Activated T-cell treated with anti-CD3 and anti-CD28 coated beads, Interleukin-2, amount 50 U/mL, for 72 hours (primary cell): ENCODE data around the gene REL. TPM values are rescaled to one million over a fixed set of nuclear protein-coding genes. Genes with fewer than 3 reads are reported as not detected.
A peak's percentile ranks its signal among the peaks of the same experiment; 100 is the strongest.

Experiments
- ATAC-seq, 2 donors: fragments of 150-1000 bp; cut with Tn5 transposase; replicated peaks in 1 of 2; 2 replicates each; pipeline ENCODE4 v1.10.0; 2021; ENCODE audit warnings: moderate library complexity in 2 of 2, mild to moderate bottlenecking in 1 of 2
- DNase-seq, 2 donors: peaks; one replicate each; pipeline ENCODE4 v3.0.0; 2021 to 2022; ENCODE audit warnings: mixed read lengths in 1 of 2
- H3K27ac Mint-ChIP-seq: one replicate; pipeline ENCODE4 v1.8.0; 2022; ENCODE audit warnings: mild to moderate bottlenecking, moderate library complexity, mixed read lengths
- H3K27me3 Mint-ChIP-seq: one replicate; pipeline ENCODE4 v1.8.0; 2022; ENCODE audit warnings: low read depth, mixed read lengths
- H3K36me3 Mint-ChIP-seq, 2 donors: one replicate each; pipeline ENCODE4 v1.8.0; 2022; ENCODE audit warnings: mixed read lengths in 2 of 2, mild to moderate bottlenecking in 1 of 2; ENCODE audit not compliant: insufficient read depth in 2 of 2
- H3K4me1 Mint-ChIP-seq: one replicate; pipeline ENCODE4 v1.8.0; 2022; ENCODE audit warnings: low read depth, mixed read lengths
- H3K4me3 Mint-ChIP-seq, 2 donors: one replicate each; pipeline ENCODE4 v1.8.0; 2022; ENCODE audit warnings: mild to moderate bottlenecking in 2 of 2, mixed read lengths in 2 of 2, moderate library complexity in 2 of 2
- H3K9me3 Mint-ChIP-seq, 2 donors: one replicate each; pipeline ENCODE4 v1.8.0; 2022; ENCODE audit warnings: mixed read lengths in 2 of 2
- total RNA-seq, 2 donors: library from RNA; stranded (reverse); gene quantifications; one replicate each; pipeline ENCODE4 v1.2.3, GENCODE V29; 2022

Gene REL
- total RNA-seq, 2 donors from 2014 or later = 72.6 to 81.0 TPM

- Mint-ChIP-seq H3K36me3 (peaks cover 2% of the 10 kb centered on the region in 2 donors), H3K27me3 (no peaks in the 10 kb centered on the region), H3K9me3 (peaks cover 0 to 2% of the 10 kb centered on the region in 2 donors), H3K4me3 (no peak overlapping the region), H3K4me1 (peaks cover 43% of the 10 kb centered on the region), H3K27ac (no peak overlapping the region)
- ATAC-seq (no peak), DNase-seq (no peak)
These were observed 81.2 kb downstream of the REL start for GRCh38 chr2:60962528-60962927.

GRCh38 chr2:60963190-60963589 is 81.8 kb downstream of the REL start:
- Mint-ChIP-seq H3K9me3 (peaks cover 0 to 2% of the 10 kb centered on the region in 2 donors), H3K4me3 (no peak overlapping the region), H3K4me1 (peaks cover 44% of the 10 kb centered on the region), H3K27me3 (no peaks in the 10 kb centered on the region), H3K27ac (no peak overlapping the region), H3K36me3 (peaks cover 2% of the 10 kb centered on the region in 2 donors)
- DNase-seq (no peak), ATAC-seq (no peak)

GRCh38 chr2:60964651-60965498 is 83.5 kb downstream of the REL start:
- ATAC-seq (peak in 1 of 2 donors; percentile 26), DNase-seq (no peak)
- Mint-ChIP-seq H3K36me3 (peaks cover 0 to 2% of the 10 kb centered on the region in 2 donors), H3K4me1 (peaks cover 44% of the 10 kb centered on the region), H3K27me3 (no peaks in the 10 kb centered on the region), H3K4me3 (peak overlapping the region in 1 of 2 donors; percentile 40), H3K9me3 (peaks cover 0 to 2% of the 10 kb centered on the region in 2 donors), H3K27ac (peak overlapping the region; percentile 78)

GRCh38 chr2:60965499-60965785 is 84.1 kb downstream of the REL start:
- Mint-ChIP-seq H3K4me3 (peak overlapping the region in 1 of 2 donors; percentile 40), H3K27ac (peak overlapping the region; percentile 78), H3K36me3 (peaks cover 0 to 2% of the 10 kb centered on the region in 2 donors), H3K9me3 (peaks cover 0 to 2% of the 10 kb centered on the region in 2 donors), H3K4me1 (peaks cover 44% of the 10 kb centered on the region), H3K27me3 (no peaks in the 10 kb centered on the region)
- no peak for ATAC-seq
- no peak for DNase-seq

- ATAC-seq (no peak), DNase-seq (no peak)
- H3K27ac Mint-ChIP-seq = peak overlapping the region; percentile 89
- H3K36me3 Mint-ChIP-seq = peaks cover 0 to 2% of the 10 kb centered on the region in 2 donors
- H3K9me3 Mint-ChIP-seq = peaks cover 0 to 2% of the 10 kb centered on the region in 2 donors
- peak overlapping the region in 1 of 2 donors; percentile 87 for H3K4me3 Mint-ChIP-seq
- no peaks in the 10 kb centered on the region for H3K27me3 Mint-ChIP-seq
- H3K4me1 Mint-ChIP-seq = peaks cover 53% of the 10 kb centered on the region
These were observed 85.4 kb downstream of the REL start for GRCh38 chr2:60966507-60967405.

GRCh38 chr2:60972889-60973656 is 91.7 kb downstream of the REL start:
- Mint-ChIP-seq H3K4me3 (no peak overlapping the region), H3K4me1 (peaks cover 38% of the 10 kb centered on the region), H3K9me3 (no peaks in the 10 kb centered on the region), H3K27ac (no peak overlapping the region), H3K36me3 (no peaks in the 10 kb centered on the region), H3K27me3 (no peaks in the 10 kb centered on the region)
- ATAC-seq (no peak), DNase-seq (no peak)

- DNase-seq (no peak), ATAC-seq (no peak)
- no peak overlapping the region for H3K4me3 Mint-ChIP-seq
- H3K27me3 Mint-ChIP-seq = no peaks in the 10 kb centered on the region
- no peaks in the 10 kb centered on the region for H3K36me3 Mint-ChIP-seq
- H3K4me1 Mint-ChIP-seq = peaks cover 45% of the 10 kb centered on the region
- no peak overlapping the region for H3K27ac Mint-ChIP-seq
- no peaks in the 10 kb centered on the region for H3K9me3 Mint-ChIP-seq
These were observed 92.3 kb downstream of the REL start for GRCh38 chr2:60973705-60974104.

GRCh38 chr2:60974652-60975051 is 93.3 kb downstream of the REL start:
- DNase-seq (no peak), ATAC-seq (no peak)
- Mint-ChIP-seq H3K36me3 (no peaks in the 10 kb centered on the region), H3K9me3 (no peaks in the 10 kb centered on the region), H3K27ac (no peak overlapping the region), H3K4me3 (no peak overlapping the region), H3K4me1 (peaks cover 54% of the 10 kb centered on the region), H3K27me3 (no peaks in the 10 kb centered on the region)

Other genes starting within 250 kb of the REL start
- gene PAPOLG, start 125.3 kb upstream of the REL start, total RNA-seq = 10 to 100 TPM; 18.3 to 22.9 TPM
- 10 to 100 TPM; 19.4 to 27.1 TPM for gene PEX13, start 136.1 kb downstream of the REL start, total RNA-seq
- 10 to 100 TPM in 1 of 2 donors, 1 to 10 TPM in 1; 9.7 to 11.9 TPM for gene PUS10, start 136.7 kb downstream of the REL start, total RNA-seq
- gene SANBR, start 184.3 kb downstream of the REL start, total RNA-seq = 1 to 10 TPM; 4.2 to 4.6 TPM